ENCODE data around the gene MAN2A1. TPM values are rescaled to one million over a fixed set of nuclear protein-coding genes. Genes with fewer than 3 reads are reported as not detected.

Gene MAN2A1
- polyA plus RNA-seq, 1 donor from 2014 or later, result 5.7 TPM

- Histone ChIP-seq H3K36me3 (ENCODE audit: insufficient read depth, low read length) (no peaks in the 10 kb centered on the region), H3K4me2 (ENCODE audit: low read length) (no peak overlapping the region), H3F3A (ENCODE audit: insufficient read depth, low read length, poor library complexity, severe bottlenecking) (no peaks in the 10 kb centered on the region), H3K9me2 (ENCODE audit: insufficient read depth, low read length) (no peaks in the 10 kb centered on the region), H3K79me2 (replicated peaks; ENCODE audit: insufficient read depth, low read length) (no peaks in the 10 kb centered on the region), H3K27ac (ENCODE audit: low read length) (no peak overlapping the region), H4K20me1 (ENCODE audit: insufficient read depth) (no peaks in the 10 kb centered on the region), H3K9ac (ENCODE audit: low read length) (no peak overlapping the region), H3K27me3 (ENCODE audit: insufficient read depth, low read depth, low read length) (no peaks in the 10 kb centered on the region), H2AFZ (ENCODE audit: low read depth, low read length) (no peak overlapping the region), H3K4me3 (ENCODE audit: low read length) (no peak overlapping the region), H3K9me3 (ENCODE audit: low read length) (no peaks in the 10 kb centered on the region)
- TF ChIP-seq REST (IDR thresholded peaks at IDR 0.05; ENCODE audit: borderline replicate concordance) (no peak), CTCF (IDR thresholded peaks at IDR 0.05; ENCODE audit: poor library complexity, severe bottlenecking) (no peak), SMC3 (conservative IDR thresholded peaks at IDR 0.05; ENCODE audit: poor library complexity) (no peak), EZH2 (IDR thresholded peaks at IDR 0.05; ENCODE audit: borderline replicate concordance, insufficient read depth, low read length, poor library complexity, severe bottlenecking) (no peak), EP300 (conservative IDR thresholded peaks at IDR 0.05; ENCODE audit: poor library complexity, severe bottlenecking) (no peak), POLR2AphosphoS5 (IDR thresholded peaks at IDR 0.05) (no peak), MXI1 (conservative IDR thresholded peaks at IDR 0.05; ENCODE audit: poor library complexity, severe bottlenecking) (no peak), RAD21 (conservative IDR thresholded peaks at IDR 0.05) (no peak), TAF1 (IDR thresholded peaks at IDR 0.05; ENCODE audit: low read depth) (no peak)
These were observed 102.9 kb downstream of the MAN2A1 start for GRCh38 chr5:109792613-109793012.

GRCh38 chr5:109803854-109804253 lies 114.1 kb downstream of the MAN2A1 start:
- Histone ChIP-seq H3K79me2 (replicated peaks; ENCODE audit: insufficient read depth, low read length) (no peaks in the 10 kb centered on the region), H3K4me3 (ENCODE audit: low read length) (no peak overlapping the region), H3K9ac (ENCODE audit: low read length) (no peak overlapping the region), H3K36me3 (ENCODE audit: insufficient read depth, low read length) (no peaks in the 10 kb centered on the region), H3F3A (ENCODE audit: insufficient read depth, low read length, poor library complexity, severe bottlenecking) (peaks cover 3% of the 10 kb centered on the region), H3K9me2 (ENCODE audit: insufficient read depth, low read length) (no peaks in the 10 kb centered on the region), H3K4me2 (ENCODE audit: low read length) (no peak overlapping the region), H3K27me3 (ENCODE audit: insufficient read depth, low read depth, low read length) (no peaks in the 10 kb centered on the region), H2AFZ (ENCODE audit: low read depth, low read length) (no peak overlapping the region), H3K9me3 (ENCODE audit: low read length) (no peaks in the 10 kb centered on the region), H3K27ac (ENCODE audit: low read length) (no peak overlapping the region), H4K20me1 (ENCODE audit: insufficient read depth) (no peaks in the 10 kb centered on the region)
- no peak for TF ChIP-seq EP300 (conservative IDR thresholded peaks at IDR 0.05; ENCODE audit: poor library complexity, severe bottlenecking)
- TF ChIP-seq SMC3 (conservative IDR thresholded peaks at IDR 0.05; ENCODE audit: poor library complexity), result no peak
- TF ChIP-seq MXI1 (conservative IDR thresholded peaks at IDR 0.05; ENCODE audit: poor library complexity, severe bottlenecking), result no peak
- TF ChIP-seq REST (IDR thresholded peaks at IDR 0.05; ENCODE audit: borderline replicate concordance), result no peak
- TF ChIP-seq RAD21 (conservative IDR thresholded peaks at IDR 0.05), result no peak
- no peak for TF ChIP-seq TAF1 (IDR thresholded peaks at IDR 0.05; ENCODE audit: low read depth)
- TF ChIP-seq POLR2AphosphoS5 (IDR thresholded peaks at IDR 0.05), result no peak
- no peak for TF ChIP-seq CTCF (IDR thresholded peaks at IDR 0.05; ENCODE audit: poor library complexity, severe bottlenecking)

Data from neural cell (in vitro differentiated cells).